Measurements from ENCODE around the gene SARS1. TPM values are rescaled to one million over a fixed set of nuclear protein-coding genes. Genes with fewer than 3 reads are reported as not detected.

SARS1 gene
- total RNA-seq, 1 experiment from 2014 or later = 158 TPM

GRCh38 chr1:109241344-109241743, 27.6 kb downstream of the SARS1 start:
- Histone ChIP-seq H3K27me3 (ENCODE audit: low read length) (no peaks in the 10 kb centered on the region), H3K4me2 (ENCODE audit: low read length) (no peak overlapping the region), H3K4me1 (ENCODE audit: insufficient read depth, low read length) (peaks cover 14% of the 10 kb centered on the region), H3K27ac (ENCODE audit: low read length) (no peak overlapping the region), H3K9ac (ENCODE audit: low read length) (no peak overlapping the region), H3F3A (ENCODE audit: low read length, unreplicated experiment) (no peaks in the 10 kb centered on the region), H4K20me1 (ENCODE audit: low read length) (no peaks in the 10 kb centered on the region), H3K4me3 (ENCODE audit: low read length) (no peak overlapping the region), H2AFZ (ENCODE audit: low read length) (no peak overlapping the region), H3K9me3 (ENCODE audit: low read length) (no peaks in the 10 kb centered on the region), H3K79me2 (ENCODE audit: low read length) (no peaks in the 10 kb centered on the region), H3K36me3 (ENCODE audit: low read depth, low read length) (peaks cover 27% of the 10 kb centered on the region; the same call in 1 of the 2 replicates), H3K9me2 (replicated peaks; ENCODE audit: low read length) (no peaks in the 10 kb centered on the region)
- POLR2A ChIA-PET (ENCODE audit: unreplicated experiment) = no interaction called here
- intact Hi-C loops (cut with micrococcal nuclease) = loop anchor here (1.0 kb wide), 1 partner anchor 8 kb away; the partner anchor contains the start of gene CELSR2
- ATAC-seq (no peak), DNase-seq (no peak)
- no peak for TF ChIP-seq CTCF (conservative IDR thresholded peaks at IDR 0.05; ENCODE audit: low read depth, low read length)
- no peak for TF ChIP-seq EZH2phosphoT487 (IDR thresholded peaks at IDR 0.05; ENCODE audit: borderline replicate concordance, low read length)
- no peak for TF ChIP-seq EZH2 (IDR thresholded peaks at IDR 0.05; ENCODE audit: low read length, unreplicated experiment)
- CTCF ChIA-PET = no interaction called here
- BruUV-seq (replicated peaks) = no TSS peak

DNA sequence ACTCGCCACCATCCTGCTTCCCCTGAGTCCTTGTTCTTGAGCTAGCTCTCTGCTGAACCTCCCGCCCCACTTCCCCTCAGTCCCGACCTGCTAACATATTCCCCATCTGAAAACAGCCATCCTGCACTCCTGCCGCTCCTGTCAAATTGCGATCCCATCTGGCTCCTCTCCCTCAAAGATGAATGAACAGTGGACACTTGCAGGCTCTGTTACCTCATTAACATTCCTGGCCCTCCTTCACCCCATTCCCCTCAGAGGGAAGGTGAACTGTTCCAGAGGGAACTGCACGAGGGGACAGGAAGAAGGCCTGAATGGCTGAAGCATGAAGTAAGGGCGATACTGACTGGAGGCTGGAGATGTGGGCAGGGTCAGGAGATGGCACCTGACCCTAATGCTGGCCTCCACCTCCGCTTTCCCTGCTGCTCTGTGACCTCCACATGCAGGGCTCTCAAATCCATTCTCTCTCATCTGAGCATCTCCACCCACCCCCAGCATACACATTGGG, 28.2 kb downstream of the SARS1 start:
- no TSS peak for BruUV-seq (replicated peaks)
- H3K4me2 ChIP-seq (ENCODE audit: low read length) = no peak overlapping the region
- H3K27ac ChIP-seq (ENCODE audit: low read length) = no peak overlapping the region
- DNase-seq = no peak
- no peaks in the 10 kb centered on the region for H4K20me1 ChIP-seq (ENCODE audit: low read length)
- no peaks in the 10 kb centered on the region for H3F3A ChIP-seq (ENCODE audit: low read length, unreplicated experiment)
- CTCF ChIA-PET = no interaction called here
- peaks cover 21% of the 10 kb centered on the region; the same call in 1 of the 2 replicates for H3K36me3 ChIP-seq (ENCODE audit: low read depth, low read length)
- POLR2A ChIA-PET (ENCODE audit: unreplicated experiment) = no interaction called here
- intact Hi-C loops (cut with micrococcal nuclease) = loop anchor here (1.0 kb wide), 1 partner anchor 7 kb away; the partner anchor contains the start of gene CELSR2
- H2AFZ ChIP-seq (ENCODE audit: low read length) = no peak overlapping the region
- H3K9me2 ChIP-seq (replicated peaks; ENCODE audit: low read length) = no peaks in the 10 kb centered on the region
- peaks cover 14% of the 10 kb centered on the region for H3K4me1 ChIP-seq (ENCODE audit: insufficient read depth, low read length)
- ATAC-seq = no peak
- no peaks in the 10 kb centered on the region for H3K79me2 ChIP-seq (ENCODE audit: low read length)
- H3K4me3 ChIP-seq (ENCODE audit: low read length) = no peak overlapping the region
- no peaks in the 10 kb centered on the region for H3K27me3 ChIP-seq (ENCODE audit: low read length)
- H3K9ac ChIP-seq (ENCODE audit: low read length) = no peak overlapping the region
- H3K9me3 ChIP-seq (ENCODE audit: low read length) = no peaks in the 10 kb centered on the region
- TF ChIP-seq CTCF (conservative IDR thresholded peaks at IDR 0.05; ENCODE audit: low read depth, low read length) = no peak
- TF ChIP-seq EZH2phosphoT487 (IDR thresholded peaks at IDR 0.05; ENCODE audit: borderline replicate concordance, low read length) = no peak
- no peak for TF ChIP-seq EZH2 (IDR thresholded peaks at IDR 0.05; ENCODE audit: low read length, unreplicated experiment)

DNA sequence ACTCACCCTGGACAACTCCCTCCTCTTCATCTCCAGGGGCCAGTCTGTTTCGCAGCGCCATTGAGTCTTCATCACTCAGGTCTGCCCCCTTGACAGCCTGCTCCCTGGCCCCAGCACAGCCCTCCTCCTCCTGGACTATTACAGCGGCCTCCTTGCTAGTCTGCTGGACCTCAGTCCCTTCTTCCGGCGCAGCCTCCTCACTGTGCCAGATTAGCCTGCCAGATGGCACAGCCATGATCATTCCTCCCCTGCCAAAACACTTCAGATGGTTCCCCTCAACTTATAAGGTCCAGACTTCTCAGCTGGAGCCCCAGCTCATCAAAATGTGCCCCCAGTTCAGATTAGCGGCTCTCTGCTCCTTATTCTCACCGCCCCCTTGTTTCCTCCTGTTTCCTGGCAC, 28.7 kb downstream of the SARS1 start:
- Histone ChIP-seq H3K4me3 (ENCODE audit: low read length) (no peak overlapping the region), H4K20me1 (ENCODE audit: low read length) (no peaks in the 10 kb centered on the region), H2AFZ (ENCODE audit: low read length) (no peak overlapping the region), H3K4me2 (ENCODE audit: low read length) (no peak overlapping the region), H3K9ac (ENCODE audit: low read length) (no peak overlapping the region), H3K4me1 (ENCODE audit: insufficient read depth, low read length) (peaks cover 14% of the 10 kb centered on the region), H3K9me3 (ENCODE audit: low read length) (no peaks in the 10 kb centered on the region), H3K79me2 (ENCODE audit: low read length) (no peaks in the 10 kb centered on the region), H3K9me2 (replicated peaks; ENCODE audit: low read length) (no peaks in the 10 kb centered on the region), H3K36me3 (ENCODE audit: low read depth, low read length) (peaks cover 16% of the 10 kb centered on the region; the same call in 1 of the 2 replicates), H3K27ac (ENCODE audit: low read length) (no peak overlapping the region), H3K27me3 (ENCODE audit: low read length) (no peaks in the 10 kb centered on the region), H3F3A (ENCODE audit: low read length, unreplicated experiment) (no peaks in the 10 kb centered on the region)
- DNase-seq (no peak), ATAC-seq (no peak)
- POLR2A ChIA-PET (ENCODE audit: unreplicated experiment) = no interaction called here
- no TSS peak for BruUV-seq (replicated peaks)
- TF ChIP-seq CTCF (conservative IDR thresholded peaks at IDR 0.05; ENCODE audit: low read depth, low read length) (no peak), EZH2phosphoT487 (IDR thresholded peaks at IDR 0.05; ENCODE audit: borderline replicate concordance, low read length) (no peak), EZH2 (IDR thresholded peaks at IDR 0.05; ENCODE audit: low read length, unreplicated experiment) (no peak)
- intact Hi-C loops (cut with micrococcal nuclease) = no loop called here
- CTCF ChIA-PET = interaction anchor here (0.6 kb wide), 1 partner anchor 179 kb away, joined by 3 read pairs; no protein-coding TSS in a partner anchor
